Mononuclear cell (primary cell): Measurements from ENCODE around the gene IL17RC. TPM values are rescaled to one million over a fixed set of nuclear protein-coding genes. Genes with fewer than 3 reads are reported as not detected.
A peak's percentile ranks its signal among the peaks of the same experiment; 100 is the strongest.
"Not testable (repeated sequence)": the region's sequence is repeated elsewhere in the genome, so short reads cannot be mapped to it uniquely, and the experiment has no call there.

Experiments used
- H3K27me3 ChIP-seq: 2 replicates; pipeline ENCODE4 v1.6.0; 2011; ENCODE audit warnings: low read length, control low read depth; ENCODE audit not compliant: insufficient read depth
- H3K4me1 ChIP-seq: 2 replicates; pipeline ENCODE4 v1.5.1; 2011; ENCODE audit warnings: mild to moderate bottlenecking, low read length, control low read depth; ENCODE audit not compliant: insufficient read depth
- H3K4me3 ChIP-seq: 2 replicates; pipeline ENCODE4 v1.5.1; 2011; ENCODE audit warnings: mild to moderate bottlenecking, low read length, moderate library complexity
- H3K9me3 ChIP-seq: 2 replicates; pipeline ENCODE4 v1.5.1; 2011; ENCODE audit warnings: low read depth, mild to moderate bottlenecking, control low read depth, low read length
- total RNA-seq: library from RNA; depleted of rRNA; stranded (reverse); fragments of >200 nt; gene quantifications from one replicate; pipeline ENCODE4 v1.2.3, GENCODE V29; 2012

Gene IL17RC, protein sequence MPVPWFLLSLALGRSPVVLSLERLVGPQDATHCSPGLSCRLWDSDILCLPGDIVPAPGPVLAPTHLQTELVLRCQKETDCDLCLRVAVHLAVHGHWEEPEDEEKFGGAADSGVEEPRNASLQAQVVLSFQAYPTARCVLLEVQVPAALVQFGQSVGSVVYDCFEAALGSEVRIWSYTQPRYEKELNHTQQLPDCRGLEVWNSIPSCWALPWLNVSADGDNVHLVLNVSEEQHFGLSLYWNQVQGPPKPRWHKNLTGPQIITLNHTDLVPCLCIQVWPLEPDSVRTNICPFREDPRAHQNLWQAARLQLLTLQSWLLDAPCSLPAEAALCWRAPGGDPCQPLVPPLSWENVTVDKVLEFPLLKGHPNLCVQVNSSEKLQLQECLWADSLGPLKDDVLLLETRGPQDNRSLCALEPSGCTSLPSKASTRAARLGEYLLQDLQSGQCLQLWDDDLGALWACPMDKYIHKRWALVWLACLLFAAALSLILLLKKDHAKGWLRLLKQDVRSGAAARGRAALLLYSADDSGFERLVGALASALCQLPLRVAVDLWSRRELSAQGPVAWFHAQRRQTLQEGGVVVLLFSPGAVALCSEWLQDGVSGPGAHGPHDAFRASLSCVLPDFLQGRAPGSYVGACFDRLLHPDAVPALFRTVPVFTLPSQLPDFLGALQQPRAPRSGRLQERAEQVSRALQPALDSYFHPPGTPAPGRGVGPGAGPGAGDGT
- total RNA-seq, result 2.7 TPM

DNA sequence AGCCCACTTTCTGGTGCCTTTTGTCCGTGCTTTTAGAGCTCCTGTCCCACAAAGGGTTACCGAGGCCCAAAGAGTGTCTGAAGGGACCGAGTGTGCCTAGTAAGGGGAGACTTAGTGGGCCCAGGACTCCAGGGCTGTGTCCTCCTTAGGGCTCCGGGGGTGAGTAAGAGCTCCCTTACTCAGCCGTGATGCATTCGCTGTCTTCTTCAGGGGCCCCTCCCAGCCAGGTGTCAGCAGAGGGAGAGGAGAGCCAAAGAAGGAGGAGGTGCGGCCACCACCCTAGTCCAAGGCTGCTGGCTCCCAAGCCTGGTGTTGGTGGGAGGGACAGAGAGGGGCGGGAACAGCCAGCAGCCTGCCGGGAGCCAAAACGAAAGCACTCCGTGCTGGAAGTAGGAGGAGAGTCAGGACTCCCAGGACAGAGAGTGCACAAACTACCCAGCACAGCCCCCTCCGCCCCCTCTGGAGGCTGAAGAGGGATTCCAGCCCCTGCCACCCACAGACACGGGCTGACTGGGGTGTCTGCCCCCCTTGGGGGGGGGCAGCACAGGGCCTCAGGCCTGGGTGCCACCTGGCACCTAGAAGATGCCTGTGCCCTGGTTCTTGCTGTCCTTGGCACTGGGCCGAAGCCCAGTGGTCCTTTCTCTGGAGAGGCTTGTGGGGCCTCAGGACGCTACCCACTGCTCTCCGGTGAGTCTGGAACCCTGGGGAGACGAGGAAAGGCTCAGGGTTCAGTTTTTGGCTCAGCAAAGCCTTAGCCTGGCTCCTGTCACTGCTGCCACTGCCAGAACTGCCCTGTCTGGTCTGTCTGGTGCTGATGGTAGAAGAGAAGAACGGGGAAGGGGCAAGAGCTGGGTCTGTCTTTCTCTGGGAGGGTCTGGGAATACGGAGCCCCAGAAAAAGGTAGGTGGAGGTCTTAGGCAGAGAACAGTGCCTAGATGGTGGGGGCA, at the start of gene IL17RC:
Gene IL17RC (plus strand): TSS at position 365 of the 947 bp plus-strand sequence. CDS start 218 bp downstream, at position 583.
- Histone ChIP-seq H3K4me3 (peak within 1 kb of the TSS; percentile 42), H3K9me3 (no peaks in the 10 kb centered on the region)

DNA sequence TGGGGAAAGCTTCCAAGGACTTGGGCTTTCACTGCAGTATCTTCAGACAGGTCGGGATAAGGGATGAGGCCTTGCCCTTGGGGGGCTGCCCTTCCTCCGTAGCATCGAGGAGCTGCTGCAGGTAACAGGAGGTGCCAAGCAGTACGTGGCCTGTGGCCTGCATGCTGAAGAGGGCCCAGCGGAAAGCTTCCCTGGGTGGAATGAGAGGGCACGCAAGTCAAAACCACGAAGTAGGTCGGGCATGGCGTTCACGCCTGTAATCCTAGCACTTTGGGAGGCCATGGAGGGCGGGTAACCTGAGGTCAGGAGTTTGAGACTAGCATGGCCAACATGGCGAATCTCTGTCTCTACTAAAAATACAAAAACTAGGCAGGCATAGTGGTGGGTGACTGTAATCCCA, 49.8 kb upstream of the IL17RC start:
- Histone ChIP-seq H3K4me1 (peaks cover 26% of the 10 kb centered on the region), H3K4me3 (no peak overlapping the region), H3K27me3 (no peaks in the 10 kb centered on the region), H3K9me3 (no peaks in the 10 kb centered on the region)

More for the DNA sequence above, at the start of gene IL17RC:
- H3K4me1 ChIP-seq, result peaks cover 38% of the 10 kb centered on the region
- no peaks in the 10 kb centered on the region for H3K27me3 ChIP-seq

DNA sequence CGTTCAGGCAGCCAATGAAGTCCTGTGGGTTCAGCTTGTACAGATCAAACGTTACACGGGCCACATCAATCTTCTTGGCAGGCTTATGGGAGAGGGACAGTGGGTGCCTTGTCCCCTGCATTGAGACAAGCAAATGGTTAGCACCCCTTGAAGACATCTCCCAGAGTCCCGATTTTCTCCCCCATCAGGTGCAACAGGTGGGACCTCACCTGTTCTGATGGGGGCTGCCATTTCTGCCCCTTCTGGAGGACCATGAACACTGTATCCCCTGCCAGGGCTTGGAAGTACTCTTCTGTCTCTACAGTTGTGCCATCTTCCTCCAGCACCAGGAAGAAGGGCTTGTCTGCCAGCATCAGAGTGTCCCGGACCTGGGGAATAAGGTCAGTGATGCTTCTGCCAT, 46.9 kb upstream of the IL17RC start:
- no peaks in the 10 kb centered on the region for H3K27me3 ChIP-seq
- H3K4me1 ChIP-seq, result peaks cover 2% of the 10 kb centered on the region
- H3K4me3 ChIP-seq, result no peak overlapping the region
- no peaks in the 10 kb centered on the region for H3K9me3 ChIP-seq

DNA sequence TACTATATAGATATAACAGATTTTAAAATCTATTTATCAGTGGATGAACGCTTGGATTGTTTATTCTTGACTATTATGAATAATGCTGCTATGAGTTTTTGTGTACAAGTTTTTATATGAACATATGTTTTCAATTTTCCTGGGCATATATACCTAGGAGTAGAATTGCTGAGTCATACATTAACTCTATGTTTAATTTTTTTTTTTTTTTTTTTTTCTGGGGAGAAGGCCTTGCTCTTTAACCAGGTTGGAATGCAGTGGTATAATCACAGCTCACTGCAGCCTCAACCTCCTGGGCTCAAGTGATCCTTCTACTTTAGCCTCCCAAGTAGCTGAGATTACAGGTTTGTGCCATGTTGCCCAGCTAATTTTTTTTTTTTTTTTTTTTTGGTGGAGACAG, 45.9 kb upstream of the IL17RC start:
- Histone ChIP-seq H3K27me3 (no peaks in the 10 kb centered on the region), H3K4me3 (no peak overlapping the region), H3K4me1 (no peaks in the 10 kb centered on the region), H3K9me3 (no peaks in the 10 kb centered on the region)

DNA sequence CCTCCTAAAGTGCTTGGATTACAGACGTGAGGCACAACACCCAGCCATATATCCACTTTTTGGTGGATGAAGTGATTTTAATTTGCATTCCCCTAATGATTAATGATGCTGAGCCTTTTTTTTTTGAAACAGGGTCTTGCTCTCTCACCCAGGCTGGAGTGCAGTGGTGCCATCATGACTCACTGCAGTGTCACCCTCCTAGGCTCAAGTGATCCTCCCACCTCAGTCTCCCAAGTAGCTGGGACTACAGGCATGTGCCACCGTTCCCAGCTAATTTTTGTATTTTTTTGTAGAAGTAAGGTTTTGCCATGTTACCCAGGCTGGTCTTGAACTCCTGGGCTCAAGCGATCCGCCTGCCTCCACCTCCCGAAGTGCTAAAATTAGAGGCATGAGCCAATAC, 44.8 kb upstream of the IL17RC start:
- not testable (repeated sequence) for H3K4me3 ChIP-seq, H3K27me3 ChIP-seq, H3K9me3 ChIP-seq

DNA sequence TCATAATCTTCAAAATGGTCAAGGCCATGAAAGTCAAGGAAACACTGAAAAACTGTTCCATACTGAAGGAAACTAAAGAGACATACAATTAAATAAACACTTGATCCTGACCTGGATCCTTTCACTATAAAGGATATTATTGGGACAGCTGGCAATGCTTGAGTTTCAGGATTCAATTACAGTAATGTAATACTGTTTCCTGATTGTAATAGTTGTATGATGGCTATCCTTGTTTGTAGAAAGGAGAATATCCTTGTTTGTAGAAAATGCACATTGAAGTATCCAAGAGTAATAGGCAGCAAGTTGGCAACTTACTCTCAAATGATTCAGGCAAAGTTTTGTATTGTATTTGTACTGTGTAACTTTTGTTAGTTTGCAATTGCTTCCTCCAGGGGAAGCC, 41.5 kb upstream of the IL17RC start:
- H3K4me3 ChIP-seq, result no peak overlapping the region
- no peaks in the 10 kb centered on the region for H3K9me3 ChIP-seq
- H3K27me3 ChIP-seq, result no peaks in the 10 kb centered on the region

More for the DNA sequence above, 44.8 kb upstream of the IL17RC start:
- H3K4me1 ChIP-seq, result not testable (repeated sequence)

DNA sequence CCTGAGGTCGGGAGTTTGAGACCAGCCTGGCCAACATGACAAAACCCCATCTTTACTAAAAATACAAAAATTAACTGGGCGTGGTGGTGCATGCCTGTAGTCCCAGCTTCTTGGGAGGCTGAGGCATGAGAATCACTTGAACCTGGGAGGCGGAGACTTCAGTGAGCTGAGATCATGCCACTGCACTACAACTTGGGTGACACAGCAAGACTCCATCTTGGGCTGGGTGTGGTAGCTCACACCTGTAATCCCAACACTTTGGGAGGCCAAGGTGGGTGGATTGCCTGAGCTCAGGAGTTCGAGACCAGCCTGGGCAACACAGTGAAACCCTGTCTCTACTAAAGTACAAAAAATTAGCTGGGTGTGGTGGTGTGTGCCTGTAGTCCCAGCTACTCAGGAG, 40.6 kb upstream of the IL17RC start:
- not testable (repeated sequence) for H3K4me1 ChIP-seq, H3K27me3 ChIP-seq, H3K4me3 ChIP-seq, H3K9me3 ChIP-seq

More for the DNA sequence above, 41.5 kb upstream of the IL17RC start:
- H3K4me1 ChIP-seq, result no peaks in the 10 kb centered on the region

DNA sequence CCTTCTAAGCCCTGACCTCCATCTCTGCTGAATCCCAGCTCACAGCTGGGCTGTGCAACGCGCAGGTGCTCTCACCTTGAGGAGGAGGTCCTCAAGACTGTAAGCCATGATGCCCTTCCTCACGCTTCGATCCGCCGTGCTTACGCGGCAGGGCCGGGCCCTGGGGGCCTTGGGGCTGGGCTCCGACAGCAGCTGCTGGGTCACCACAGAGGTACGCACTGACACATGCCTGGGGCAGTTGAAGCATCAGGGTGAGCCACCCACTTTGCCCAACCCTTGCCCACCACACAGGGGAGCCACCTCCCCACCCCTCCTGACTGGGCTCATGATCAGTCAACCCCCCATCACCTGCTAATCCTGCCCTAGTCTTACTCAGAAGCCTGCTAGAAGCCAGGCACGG, 39.9 kb upstream of the IL17RC start:
- H3K9me3 ChIP-seq, result no peaks in the 10 kb centered on the region
- no peak overlapping the region for H3K4me3 ChIP-seq
- no peaks in the 10 kb centered on the region for H3K4me1 ChIP-seq
- H3K27me3 ChIP-seq, result no peaks in the 10 kb centered on the region

DNA sequence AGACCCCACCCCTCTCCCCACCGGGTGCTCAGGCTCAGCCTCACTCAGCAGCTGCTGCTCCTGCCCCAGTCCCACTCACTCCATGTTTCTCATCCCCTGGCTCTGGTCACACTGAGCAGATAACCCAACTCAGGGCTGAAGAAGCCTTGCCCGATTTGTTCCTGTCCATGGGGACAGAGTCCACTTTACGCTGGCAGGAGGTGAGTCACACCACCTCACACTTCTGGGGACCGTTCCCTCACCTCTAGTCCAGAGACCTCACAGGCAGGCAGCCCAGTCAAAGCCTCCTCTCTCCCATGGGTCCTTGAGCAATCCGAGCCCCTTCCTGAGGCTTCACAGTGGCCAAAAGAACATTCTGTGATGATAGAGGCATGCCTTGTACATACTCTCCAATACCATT, 38.2 kb upstream of the IL17RC start:
- Histone ChIP-seq H3K4me1 (no peaks in the 10 kb centered on the region), H3K27me3 (no peaks in the 10 kb centered on the region), H3K9me3 (no peaks in the 10 kb centered on the region), H3K4me3 (no peak overlapping the region)

DNA sequence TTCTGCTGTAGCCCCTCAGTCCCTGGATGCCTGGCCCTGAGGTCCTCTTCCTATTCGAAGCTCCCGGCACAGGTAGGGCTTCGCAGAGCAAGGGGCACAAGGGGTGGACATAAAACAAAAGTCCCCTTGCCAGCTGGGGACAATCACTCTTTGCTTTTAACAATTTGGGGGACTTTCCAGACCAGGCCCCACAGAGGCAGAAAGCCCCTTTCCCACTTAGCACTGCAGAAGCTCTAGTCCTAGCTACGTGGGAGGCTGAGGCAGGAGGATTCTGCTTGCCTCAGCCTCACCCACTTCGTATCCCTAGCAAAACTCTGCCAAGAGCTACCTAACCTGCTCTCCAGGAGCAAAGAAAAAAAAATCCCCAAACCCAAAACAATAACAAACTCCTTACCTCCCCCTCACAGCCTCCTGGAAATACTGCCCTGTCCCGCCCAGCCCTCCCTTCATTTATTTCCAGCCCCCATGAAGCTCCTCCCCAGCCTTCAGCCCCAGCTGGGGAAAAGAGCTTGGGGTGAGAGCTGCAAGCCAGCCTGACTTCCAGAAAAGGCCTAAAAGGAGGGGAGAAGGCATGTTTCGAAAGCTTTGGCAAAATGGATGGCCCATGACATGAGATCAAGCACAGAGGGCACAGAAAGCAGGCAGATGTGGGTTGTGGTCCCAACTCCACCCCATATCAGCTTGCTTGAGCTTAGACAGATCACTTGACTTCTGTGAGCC, 36.9 kb upstream of the IL17RC start, which contains the start of gene CIDEC:
Gene CIDEC (minus strand): TSS at position 424 of the 720 bp plus-strand sequence. CDS start 1,767 bp downstream, outside the sequence.
- Histone ChIP-seq H3K9me3 (no peaks in the 10 kb centered on the region), H3K27me3 (no peaks in the 10 kb centered on the region), H3K4me3 (no peak within 1 kb of the TSS), H3K4me1 (no peaks in the 10 kb centered on the region)

DNA sequence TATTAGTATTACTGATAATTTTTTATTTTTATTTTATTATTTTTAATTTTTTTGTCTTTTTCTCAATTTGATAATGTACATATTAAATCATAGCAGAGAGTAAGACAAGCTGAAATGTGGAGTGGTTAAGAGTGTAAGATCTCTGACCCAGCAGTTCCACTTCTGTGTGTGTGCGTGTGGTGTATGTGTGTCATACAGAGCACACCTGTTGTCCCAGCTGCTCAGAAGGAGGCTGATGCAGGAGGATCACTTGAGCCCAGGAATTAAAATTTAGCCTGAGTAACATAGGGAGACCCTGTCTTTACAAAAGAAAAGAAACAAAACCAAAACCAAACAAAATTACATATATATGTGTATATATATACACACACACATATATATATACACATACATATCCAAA, 35.5 kb upstream of the IL17RC start:
- H3K4me3 ChIP-seq, result no peak overlapping the region
- H3K27me3 ChIP-seq, result no peaks in the 10 kb centered on the region
- no peaks in the 10 kb centered on the region for H3K9me3 ChIP-seq
- no peaks in the 10 kb centered on the region for H3K4me1 ChIP-seq

DNA sequence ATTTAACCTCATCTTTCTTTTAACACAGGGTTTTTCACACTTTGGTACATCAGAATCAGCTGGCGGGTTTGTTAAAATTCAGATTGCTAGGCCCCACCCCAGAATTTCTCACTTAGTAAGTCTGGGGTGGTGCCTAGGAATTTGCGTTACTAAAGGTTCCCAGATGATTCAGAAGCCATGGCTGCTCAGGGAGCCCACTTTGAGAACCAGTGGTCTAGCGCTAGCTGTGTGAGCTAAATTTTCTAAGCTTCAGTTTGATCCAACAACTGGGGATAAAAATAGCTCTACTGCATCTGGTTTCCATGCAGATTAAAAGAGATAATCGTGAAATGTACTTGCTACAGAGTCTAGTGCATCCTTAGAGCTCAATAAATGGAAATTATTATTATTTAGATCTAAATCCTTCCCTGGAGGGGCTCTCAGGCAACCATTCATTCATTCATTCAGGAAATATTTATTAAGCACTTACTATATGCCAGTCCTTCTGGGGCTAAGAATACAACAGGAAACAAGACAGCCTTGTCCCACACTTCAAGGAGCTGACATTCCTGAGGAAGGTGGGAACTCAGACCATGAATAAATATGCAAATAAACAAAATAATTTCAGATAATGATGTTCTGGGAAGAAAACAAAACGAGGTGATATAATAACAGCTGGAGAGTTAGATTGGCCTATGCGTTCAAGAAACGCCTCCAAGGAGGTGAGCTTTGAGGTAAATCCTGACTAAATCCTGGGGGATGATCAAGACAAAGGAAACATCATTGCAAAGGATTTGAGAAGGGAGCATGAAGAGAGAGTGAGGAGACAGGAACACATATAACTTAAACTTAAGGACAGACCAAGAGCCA, 33.0 kb upstream of the IL17RC start:
- no peaks in the 10 kb centered on the region for H3K4me1 ChIP-seq
- H3K27me3 ChIP-seq, result no peaks in the 10 kb centered on the region
- H3K9me3 ChIP-seq, result no peaks in the 10 kb centered on the region
- H3K4me3 ChIP-seq, result no peak overlapping the region

DNA sequence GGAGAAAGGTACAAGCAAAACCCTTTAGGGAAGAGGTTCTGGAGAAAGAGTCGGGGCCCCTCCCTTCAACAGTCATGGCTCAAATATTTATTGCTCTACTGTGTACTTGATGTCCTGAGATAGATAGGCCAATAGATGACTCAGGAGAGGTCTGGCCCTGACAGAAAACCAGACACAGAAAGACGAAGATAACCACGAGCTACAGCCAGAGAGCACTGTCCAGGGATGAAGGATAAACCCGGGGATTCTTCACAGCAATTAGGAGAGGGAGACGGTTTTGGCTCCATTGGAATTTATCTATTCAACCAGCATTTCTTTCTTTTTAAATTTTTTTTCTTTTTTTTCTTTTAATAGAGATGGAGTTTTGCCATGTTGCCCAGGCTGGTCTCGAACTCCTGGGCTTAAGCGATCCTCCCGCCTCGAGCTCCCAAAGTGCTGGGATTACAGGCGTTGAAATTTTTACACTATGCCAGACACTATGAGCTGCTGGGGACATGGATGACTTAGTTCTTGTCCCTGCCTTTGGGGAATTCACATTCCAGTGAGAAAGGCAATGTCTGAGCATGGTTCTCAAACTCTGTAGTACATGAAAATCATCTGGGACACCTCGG, 32.2 kb upstream of the IL17RC start:
- H3K27me3 ChIP-seq, result no peaks in the 10 kb centered on the region
- H3K9me3 ChIP-seq, result no peaks in the 10 kb centered on the region
- no peaks in the 10 kb centered on the region for H3K4me1 ChIP-seq
- H3K4me3 ChIP-seq, result no peak overlapping the region
